HCT116 (cell line): ENCODE measurements around the gene HS6ST1. TPM values are rescaled to one million over a fixed set of nuclear protein-coding genes. Genes with fewer than 3 reads are reported as not detected.

Experiments
- total RNA-seq: library from RNA; stranded (reverse); gene quantifications from one replicate; pipeline ENCODE4 v1.2.1, GENCODE V29; 2021; ENCODE audit not compliant: unreplicated experiment

HS6ST1 gene
- total RNA-seq, 1 experiment from 2014 or later, result 35.0 TPM

Other genes with a start within 250 kb of the HS6ST1 start
- gene UGGT1, start 227.7 kb downstream of the HS6ST1 start, total RNA-seq, result 51.8 TPM